ENCODE data around the gene PNISR. TPM values are rescaled to one million over a fixed set of nuclear protein-coding genes. Genes with fewer than 3 reads are reported as not detected.

The PNISR gene
- total and polyA plus RNA-seq, 2 of the 13 experiments (the other 11 are each of a cell fraction or from before 2014, with no cell fraction given), result 43.0 to 48.0 TPM

- TF ChIP-seq ZZZ3 (CRISPR knock-in tag; IDR thresholded peaks at IDR 0.05; ENCODE audit: borderline replicate concordance) (no peak), SMARCC2 (IDR thresholded peaks at IDR 0.05) (no peak), NFRKB (IDR thresholded peaks at IDR 0.05) (no peak), ZNF446 (CRISPR knock-in tag; IDR thresholded peaks at IDR 0.05) (no peak), U2AF1 (optimal IDR thresholded peaks at IDR 0.05; ENCODE audit: low read depth, low read length) (no peak), AGO2 (optimal IDR thresholded peaks at IDR 0.05; ENCODE audit: low read depth, low read length) (no peak), SPEN (CRISPR knock-in tag; IDR thresholded peaks at IDR 0.05; ENCODE audit: low read depth) (0 out of 2 replicates have a peak, but pooled peaks have one; percentile 32), ASH2L (IDR thresholded peaks at IDR 0.05; ENCODE audit: insufficient read length, low read depth, low read length) (peak; percentile 61), HCFC1 (IDR thresholded peaks at IDR 0.05; ENCODE audit: low read depth, low read length) (no peak), ZNF280B (CRISPR knock-in tag; IDR thresholded peaks at IDR 0.05; ENCODE audit: borderline replicate concordance) (no peak), ELF3 (CRISPR knock-in tag; IDR thresholded peaks at IDR 0.05) (no peak), PRDM4 (CRISPR knock-in tag; IDR thresholded peaks at IDR 0.05; ENCODE audit: borderline replicate concordance) (no peak), MYPOP (CRISPR knock-in tag; IDR thresholded peaks at IDR 0.05) (no peak), ZBTB10 (CRISPR knock-in tag; IDR thresholded peaks at IDR 0.05; ENCODE audit: borderline replicate concordance) (no peak), ZNF326 (CRISPR knock-in tag; IDR thresholded peaks at IDR 0.05; ENCODE audit: borderline replicate concordance) (no peak), MLX (CRISPR knock-in tag; IDR thresholded peaks at IDR 0.05) (no peak), ZNF747 (CRISPR knock-in tag; IDR thresholded peaks at IDR 0.05; ENCODE audit: borderline replicate concordance) (0 out of 2 replicates have a peak, but pooled peaks have one; percentile 30), RBFOX2 (IDR thresholded peaks at IDR 0.05; ENCODE audit: low read depth, low read length) (no peak), EZH2 (conservative IDR thresholded peaks at IDR 0.05; ENCODE audit: low read depth, low read length) (no peak), ZNF781 (CRISPR knock-in tag; IDR thresholded peaks at IDR 0.05; ENCODE audit: borderline replicate concordance, not compliant biosample characterization) (no peak), WIZ (CRISPR knock-in tag; IDR thresholded peaks at IDR 0.05) (no peak)
Observed at GRCh38 chr6:99425647-99426450, 741 bp upstream of the PNISR start (continued).

Measured in HepG2 (cell line).